ENCODE results near the gene ADAMTS9.

The ADAMTS9 gene

DNA sequence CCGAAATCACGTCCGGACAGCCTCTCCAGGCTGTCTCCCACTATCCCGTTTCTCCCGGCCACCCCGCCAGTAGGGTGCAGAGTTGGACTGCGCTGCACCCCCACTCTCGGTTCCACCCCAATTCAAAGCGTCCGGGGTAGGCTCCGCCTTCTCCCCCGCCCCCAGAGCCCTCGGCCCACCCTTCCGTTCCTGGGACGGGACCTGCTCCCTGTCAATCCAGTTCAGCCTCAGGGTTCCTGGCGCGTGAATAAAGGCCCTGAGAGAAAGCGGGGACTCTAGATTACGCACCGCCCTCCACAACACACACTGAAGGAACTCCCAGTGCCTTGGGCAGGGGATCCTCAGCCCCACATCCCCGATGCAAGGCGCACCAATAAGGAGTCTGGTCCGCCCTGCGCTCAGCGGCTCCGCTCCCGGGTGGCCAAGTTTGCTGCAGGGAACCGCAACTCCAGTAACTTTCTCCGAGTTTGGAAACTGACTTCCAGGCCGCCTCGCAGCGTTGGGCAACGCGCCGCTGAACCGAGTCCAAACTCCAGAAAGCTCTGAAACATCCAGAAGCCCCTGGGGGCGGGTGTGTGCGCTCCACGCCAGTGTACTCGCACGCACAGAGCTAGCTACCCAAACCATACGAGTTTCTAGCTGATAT is 1.9 kb downstream of the ADAMTS9 start:
- peak overlapping the region; percentile 50 for H3K4me3 ChIP-seq (ENCODE audit: low read depth, low read length)

- peak overlapping the region; percentile 50 for H3K4me3 ChIP-seq (ENCODE audit: low read depth, low read length)
These were observed 2.4 kb downstream of the ADAMTS9 start for GRCh38 chr3:64685331-64685799.

DNA sequence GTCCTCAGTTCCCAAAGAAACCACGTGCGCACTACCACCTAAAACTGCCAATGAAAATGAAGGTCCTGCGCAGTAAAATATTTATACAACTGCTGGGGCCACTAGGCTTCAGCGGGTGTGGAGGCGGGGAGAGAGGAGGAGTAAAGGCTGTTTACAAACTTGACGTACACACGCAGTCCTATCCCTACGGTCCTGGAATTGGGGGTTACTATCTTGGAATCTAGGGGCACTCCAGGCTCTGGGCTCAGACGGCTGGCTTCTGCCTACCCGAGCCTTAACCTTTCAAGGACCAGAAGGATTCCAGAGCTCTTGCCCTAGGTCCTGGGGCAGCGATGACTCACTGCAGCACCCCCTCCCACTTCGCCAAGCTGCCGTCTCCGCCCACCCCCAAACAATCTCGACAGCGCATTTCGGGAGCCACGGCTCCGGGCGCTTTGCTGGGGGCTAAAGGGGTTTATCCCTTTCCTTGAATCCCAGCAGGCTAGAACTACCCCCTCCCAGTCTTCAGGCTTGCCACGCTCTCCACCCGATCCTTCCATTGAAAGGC is 3.0 kb downstream of the ADAMTS9 start:
- peak overlapping the region; percentile 50 for H3K4me3 ChIP-seq (ENCODE audit: low read depth, low read length)

DNA sequence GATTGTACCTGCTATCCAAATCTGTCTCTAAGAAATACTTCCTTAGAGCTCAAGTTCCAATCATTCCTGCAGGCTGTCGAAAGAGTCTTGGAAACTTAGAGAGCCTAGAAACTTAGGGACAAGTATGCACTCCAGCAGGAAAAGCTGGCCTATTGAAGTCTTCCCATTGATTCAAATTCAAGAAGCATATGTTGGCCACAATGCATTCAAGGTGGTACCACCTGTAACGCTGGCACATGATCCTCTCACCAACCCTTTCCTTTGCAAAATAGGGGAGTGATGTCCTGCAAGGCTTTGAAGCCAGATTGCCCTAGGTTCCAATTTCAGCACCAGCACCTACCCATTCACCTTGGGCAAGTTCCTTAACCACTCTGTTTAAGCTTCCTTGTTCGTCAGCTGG is 6.0 kb downstream of the ADAMTS9 start:
- H3K4me3 ChIP-seq (ENCODE audit: low read depth, low read length), result no peak overlapping the region

DNA sequence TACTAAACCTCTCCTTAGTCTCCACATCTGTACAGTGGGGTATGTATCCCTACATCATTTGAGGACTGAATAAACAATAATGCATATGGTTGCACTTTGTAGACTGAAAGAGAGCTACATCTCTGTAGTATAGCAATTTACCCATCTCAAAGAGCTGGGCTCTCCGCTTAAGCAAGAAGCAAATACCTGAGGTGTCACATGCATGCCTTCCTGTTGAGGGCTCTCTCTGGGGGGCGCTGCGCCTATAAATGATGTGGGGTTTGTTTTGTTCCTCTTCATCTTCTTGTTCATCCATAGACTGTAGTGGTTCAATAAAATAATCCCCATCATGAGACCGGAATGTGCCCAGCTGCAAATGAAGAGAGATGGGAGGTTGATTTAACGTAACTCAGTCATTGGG is 6.8 kb downstream of the ADAMTS9 start:
- H3K4me3 ChIP-seq (ENCODE audit: low read depth, low read length), result no peak overlapping the region

DNA sequence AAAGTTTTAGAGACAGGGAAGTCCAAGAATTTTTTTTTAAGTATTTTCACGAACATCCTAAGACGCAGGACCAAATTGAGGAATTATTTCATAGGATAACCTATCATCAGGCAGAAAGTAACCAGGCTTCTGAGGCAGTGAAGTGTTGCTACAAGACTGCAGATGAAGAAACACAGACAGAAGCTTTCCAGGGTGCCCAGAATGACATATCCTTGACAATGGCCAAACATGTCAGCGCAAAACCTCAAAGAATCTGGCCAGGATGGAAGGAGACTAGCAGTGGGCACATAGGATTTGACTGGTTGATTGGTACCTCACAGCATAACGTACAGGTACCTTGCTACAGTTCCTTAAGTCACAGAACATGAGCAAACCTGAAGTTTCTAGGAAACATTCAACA is 7.5 kb downstream of the ADAMTS9 start:
- no peak overlapping the region for H3K4me3 ChIP-seq (ENCODE audit: low read depth, low read length)

GRCh38 chr3:64677961-64678716 is 9.7 kb downstream of the ADAMTS9 start:
- no peak overlapping the region for H3K4me3 ChIP-seq (ENCODE audit: low read depth, low read length)

- H3K4me3 ChIP-seq (ENCODE audit: low read depth, low read length), result no peak overlapping the region
These were observed 11.0 kb downstream of the ADAMTS9 start for GRCh38 chr3:64676831-64677230.

DNA sequence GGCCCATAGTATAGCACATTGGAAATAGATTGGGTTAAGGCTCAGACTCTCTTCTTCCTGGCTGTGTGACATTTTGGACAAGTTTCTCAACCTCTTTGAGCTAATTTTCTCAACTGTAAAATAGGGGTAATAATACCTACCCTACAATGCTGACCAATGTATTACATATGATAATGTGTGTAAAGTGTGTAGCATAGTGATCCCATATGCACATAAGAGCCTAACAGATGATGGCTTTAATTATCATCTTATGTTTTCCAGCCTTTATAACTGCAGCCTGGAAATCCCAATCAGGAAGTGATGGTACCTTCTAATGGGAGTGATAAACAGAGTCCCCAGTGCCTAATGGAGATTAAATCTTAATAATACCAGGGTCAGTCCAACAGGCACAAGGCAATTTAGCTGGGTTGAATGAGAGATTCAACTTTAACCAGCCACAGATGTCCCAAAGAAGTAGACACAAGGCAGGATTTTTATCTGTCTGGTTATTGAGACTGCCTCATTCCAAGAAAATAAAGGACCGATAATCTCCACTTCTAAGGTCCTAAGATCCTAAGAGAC is 12.0 kb downstream of the ADAMTS9 start:
- H3K4me3 ChIP-seq (ENCODE audit: low read depth, low read length), result no peak overlapping the region

DNA sequence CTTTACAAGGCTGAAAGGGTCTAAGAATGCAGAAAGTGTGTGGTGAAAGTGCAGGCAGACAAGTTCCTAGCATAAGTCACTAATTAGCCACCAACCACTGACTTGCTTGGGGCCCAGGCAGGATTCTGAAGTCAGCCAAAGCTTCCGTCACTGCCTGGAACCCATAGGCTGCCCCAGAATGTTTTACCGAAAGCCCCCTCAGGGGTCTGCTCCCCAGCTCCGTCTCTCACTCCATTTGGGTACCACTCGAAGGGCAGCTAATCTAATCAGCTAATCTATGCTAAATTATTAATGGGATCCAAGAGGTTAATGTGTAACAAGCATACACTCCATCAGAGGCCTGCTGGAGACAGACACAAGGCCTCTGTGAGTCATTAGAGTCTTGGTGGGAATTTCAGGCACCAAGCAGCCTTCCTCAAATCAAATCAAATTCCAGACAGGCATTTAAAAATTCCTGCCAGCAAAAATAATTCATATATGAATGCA is 13.2 kb downstream of the ADAMTS9 start:
- H3K4me3 ChIP-seq (ENCODE audit: low read depth, low read length), result no peak overlapping the region

DNA sequence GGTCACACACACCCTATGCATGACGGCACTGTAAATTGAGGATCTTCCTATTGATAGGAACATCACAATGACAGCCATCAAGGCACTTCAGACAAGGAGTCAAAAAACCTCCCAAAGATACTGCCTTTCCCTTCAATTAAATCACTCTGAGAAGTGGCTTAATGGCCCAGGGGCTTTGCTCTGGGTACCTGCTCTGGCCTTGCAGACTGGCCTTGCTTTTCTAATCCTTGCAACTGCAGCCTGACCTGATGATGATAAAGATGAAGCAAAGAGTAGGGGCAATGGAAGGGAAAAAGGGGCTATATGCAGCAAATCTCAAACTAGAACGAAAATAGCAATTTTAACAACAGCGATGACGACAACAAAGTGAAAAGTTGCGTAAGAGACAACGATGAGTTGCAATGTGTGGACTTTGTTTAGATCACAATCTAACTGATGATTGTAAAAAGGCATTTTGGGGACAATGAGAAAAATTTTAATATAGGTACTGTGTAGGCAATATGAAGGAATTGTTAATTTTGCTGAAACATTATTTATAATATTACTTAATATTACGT is 14.6 kb downstream of the ADAMTS9 start:
- H3K4me3 ChIP-seq (ENCODE audit: low read depth, low read length), result no peak overlapping the region

DNA sequence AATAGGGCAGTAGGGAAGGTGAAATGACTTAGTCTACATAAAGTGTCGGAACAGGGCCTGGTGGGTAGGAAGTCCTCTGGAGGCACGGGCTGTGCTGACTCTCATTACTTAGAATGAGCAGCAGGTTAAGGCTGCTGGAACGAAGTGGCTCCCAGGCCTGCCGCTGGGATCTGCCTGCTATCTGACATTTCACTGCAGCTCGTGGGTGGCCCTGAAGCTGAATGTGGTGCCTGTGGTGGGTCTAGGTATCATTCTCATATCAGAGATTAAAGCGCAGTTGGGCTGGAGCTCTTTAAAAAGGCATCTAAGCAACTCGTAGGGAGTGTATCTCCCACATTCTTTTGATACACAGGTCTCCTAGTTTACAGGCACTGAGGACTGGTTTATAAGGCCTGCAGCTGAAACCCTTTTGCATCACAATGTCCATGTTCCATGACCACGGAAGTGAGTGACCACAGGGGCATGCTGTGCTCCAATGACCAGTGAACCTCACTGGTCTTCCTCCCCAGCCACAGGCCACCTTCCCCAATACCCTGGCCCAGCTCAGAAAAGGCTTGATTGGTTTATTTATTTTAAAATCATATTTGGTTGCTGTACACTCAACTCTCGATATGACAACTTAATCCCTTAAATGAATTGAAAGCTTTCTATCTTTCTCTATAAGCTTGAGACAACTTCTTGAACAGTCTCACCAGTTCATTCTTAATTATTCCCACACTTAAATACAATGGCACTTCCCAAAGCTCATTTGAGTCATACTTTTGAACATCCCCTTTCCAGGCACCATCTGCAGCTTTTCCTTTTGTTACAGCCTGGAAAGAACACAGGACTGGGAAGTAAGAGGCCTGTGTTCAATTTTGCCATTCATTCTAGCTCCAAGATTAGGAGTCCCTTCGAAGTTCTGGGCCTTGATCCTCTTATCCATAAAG is 19.0 kb downstream of the ADAMTS9 start:
- H3K4me3 ChIP-seq (ENCODE audit: low read depth, low read length), result no peak overlapping the region

GRCh38 chr3:64667887-64668581 is 19.8 kb downstream of the ADAMTS9 start:
- no peak overlapping the region for H3K4me3 ChIP-seq (ENCODE audit: low read depth, low read length)

DNA sequence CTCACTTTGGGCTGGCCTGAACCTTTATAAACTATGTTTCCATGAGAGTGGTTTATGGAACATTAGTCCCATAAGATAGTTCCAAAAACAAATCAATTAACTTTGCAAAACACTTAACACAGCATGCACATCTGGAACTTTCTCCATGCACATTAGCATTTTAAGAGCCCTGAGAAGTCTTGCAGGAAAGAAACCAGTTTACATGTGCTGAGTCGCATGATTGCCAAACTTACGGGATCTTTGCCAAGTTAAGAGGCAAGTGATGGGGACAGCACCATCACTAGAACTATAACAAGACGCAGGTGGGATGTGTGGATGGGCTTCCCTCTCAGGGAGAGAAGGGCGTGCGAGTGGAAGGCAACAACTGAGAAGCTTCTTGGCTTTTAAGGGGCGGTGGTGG is 20.7 kb downstream of the ADAMTS9 start:
- H3K4me3 ChIP-seq (ENCODE audit: low read depth, low read length), result no peak overlapping the region

DNA sequence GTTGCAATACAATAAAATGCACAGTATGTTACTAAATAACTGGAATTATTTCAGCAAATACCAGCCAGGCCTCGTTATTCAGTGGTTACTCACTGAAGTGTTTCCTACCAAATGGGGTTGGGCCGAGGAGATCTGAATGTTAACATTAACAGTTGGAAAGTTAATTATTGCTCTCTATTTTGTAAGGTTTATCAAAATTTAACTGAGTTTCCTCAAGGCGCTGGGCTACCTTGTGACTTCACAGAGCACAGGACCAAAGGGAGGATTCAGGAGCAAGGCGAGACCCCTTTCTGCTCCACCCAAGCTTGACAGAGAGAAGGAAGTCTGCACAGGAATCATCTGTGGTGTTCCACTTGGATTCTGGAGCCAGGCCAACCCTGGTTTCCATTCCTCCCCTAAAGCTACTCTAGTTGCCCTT is 21.6 kb downstream of the ADAMTS9 start:
- no peak overlapping the region for H3K4me3 ChIP-seq (ENCODE audit: low read depth, low read length)

DNA sequence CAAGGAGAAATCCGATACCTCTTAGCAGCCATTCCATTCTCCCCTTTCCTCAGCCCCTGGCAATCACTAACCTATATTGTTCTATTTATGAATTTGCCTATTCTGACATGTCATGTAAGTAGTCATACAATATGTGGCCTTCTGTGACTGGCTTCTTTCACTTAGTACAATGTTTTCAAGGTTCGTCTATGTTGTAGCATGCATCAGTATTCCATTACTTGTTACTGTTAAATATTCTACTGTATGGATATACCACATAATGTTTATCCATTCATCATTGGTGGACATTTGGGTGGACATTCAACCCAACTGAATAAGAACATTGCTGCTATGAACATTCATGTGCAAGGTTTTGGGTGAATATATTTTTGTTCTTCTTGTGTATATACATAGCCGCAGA is 23.4 kb downstream of the ADAMTS9 start:
- H3K4me3 ChIP-seq (ENCODE audit: low read depth, low read length), result no peak overlapping the region

GRCh38 chr3:64659617-64659978 is 28.2 kb downstream of the ADAMTS9 start:
- no peak overlapping the region for H3K4me3 ChIP-seq (ENCODE audit: low read depth, low read length)

GRCh38 chr3:64658001-64658400 is 29.8 kb downstream of the ADAMTS9 start:
- H3K4me3 ChIP-seq (ENCODE audit: low read depth, low read length), result no peak overlapping the region

DNA sequence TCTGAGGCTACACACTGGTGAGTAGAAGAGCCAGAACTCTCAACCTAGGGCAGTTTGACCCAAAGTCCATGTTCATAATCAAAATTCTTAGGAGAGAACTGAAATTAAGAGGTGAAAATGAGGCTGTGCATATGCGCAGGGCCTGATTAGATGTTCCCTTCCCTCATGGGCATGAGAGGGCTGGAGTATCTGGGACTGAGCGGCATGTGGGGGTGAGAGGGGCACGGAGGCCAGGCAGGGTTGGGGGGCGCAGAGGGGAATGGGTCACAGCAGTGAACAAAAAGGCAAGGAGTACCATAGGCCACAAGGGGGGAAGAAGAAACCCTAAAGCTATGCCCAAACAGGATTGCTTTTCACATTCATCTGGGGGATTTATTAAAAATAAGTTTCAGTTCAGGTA is 31.3 kb downstream of the ADAMTS9 start:
- H3K4me3 ChIP-seq (ENCODE audit: low read depth, low read length), result no peak overlapping the region

GRCh38 chr3:64655160-64655559 is 32.6 kb downstream of the ADAMTS9 start:
- H3K4me3 ChIP-seq (ENCODE audit: low read depth, low read length), result no peak overlapping the region
